Measurements from ENCODE around the gene DLG2. TPM values are rescaled to one million over a fixed set of nuclear protein-coding genes. Genes with fewer than 3 reads are reported as not detected.

DLG2 gene
- total and polyA plus RNA-seq, 9 of the 15 experiments (the other 6 are each of a cell fraction or from before 2014, with no cell fraction given), result 0.52 to 1.6 (median 0.95) TPM

GRCh38 chr11:83744620-83745192 lies 1882.4 kb downstream of the DLG2 start:
- in situ Hi-C loops (cut with MboI) (no loop called here), intact Hi-C loops (cut with micrococcal nuclease) (no loop called here)
- no peaks in the 10 kb centered on the region for H3K4me1 ChIP-seq (replicated peaks in 1 of 2; ENCODE audit: control insufficient read depth in 2 of 2, insufficient read depth in 2 of 2, low read length in 2 of 2)
- under 1% methylated on average over 6 of the region's 6 CpGs for WGBS (ENCODE audit: insufficient coverage, low coverage, missing lambda C conversion rate)
- no peak overlapping the region for H3K4me3 ChIP-seq
- H3K27ac ChIP-seq (ENCODE audit: extremely low read depth, low read depth, low read length), result no peak overlapping the region
- ATAC-seq (no peak), DNase-seq (ENCODE audit: extremely low read depth in 1 of 4, low spot score in 3 of 4) (no peak), FAIRE-seq (no peak)
- no peaks in the 10 kb centered on the region for H4K20me1 ChIP-seq (replicated peaks; ENCODE audit: control insufficient read depth, insufficient read depth, low read length)
- H3K4me2 ChIP-seq (ENCODE audit: insufficient read depth, low read length), result no peak overlapping the region
- TF ChIP-seq RBBP5 (IDR thresholded peaks at IDR 0.05; ENCODE audit: borderline replicate concordance, insufficient read depth, low read length, poor library complexity, severe bottlenecking), result no peak
- TF ChIP-seq THRAP3 (IDR thresholded peaks at IDR 0.05; ENCODE audit: borderline replicate concordance), result no peak
- TF ChIP-seq SNIP1 (IDR thresholded peaks at IDR 0.05; ENCODE audit: low read depth), result no peak
- no peak for TF ChIP-seq HIVEP1 (CRISPR knock-in tag; IDR thresholded peaks at IDR 0.05)
- no peak for TF ChIP-seq SREBF1 (IDR thresholded peaks at IDR 0.05; ENCODE audit: borderline replicate concordance, low read depth, low read length)
- no peak for TF ChIP-seq CAMTA2 (CRISPR knock-in tag; conservative IDR thresholded peaks at IDR 0.05)
- no peak for TF ChIP-seq RAD51 (IDR thresholded peaks at IDR 0.05; ENCODE audit: borderline replicate concordance, low read depth)
- H3K79me2 ChIP-seq (ENCODE audit: control insufficient read depth, insufficient read depth, low read length), result no peaks in the 10 kb centered on the region
- BruUV-seq (replicated peaks), result no TSS peak
- no peaks in the 10 kb centered on the region for H3K27me3 ChIP-seq (ENCODE audit: control insufficient read depth in 2 of 2, insufficient read depth in 2 of 2, low read length in 2 of 2)
- no peaks in the 10 kb centered on the region for H3K36me3 ChIP-seq (ENCODE audit: control insufficient read depth, insufficient read depth, low read length)
- ChIA-PET CTCF (ENCODE audit: low intra/inter-chr PET ratio) (no interaction called here), POLR2A (no interaction called here)
- H3K9me3 ChIP-seq (replicated peaks; ENCODE audit: control insufficient read depth, insufficient read depth, low read depth, low read length), result no peaks in the 10 kb centered on the region
- no peaks in the 10 kb centered on the region for H3K9me1 ChIP-seq (ENCODE audit: control insufficient read depth, insufficient read depth, low read length)
- H2AFZ ChIP-seq (ENCODE audit: low read depth, low read length), result no peak overlapping the region
- no peak overlapping the region for H3K9ac ChIP-seq (ENCODE audit: insufficient read depth in 1 of 2, low read depth in 2 of 2, low read length in 2 of 2)

- Histone ChIP-seq H3K27ac (ENCODE audit: extremely low read depth, low read depth, low read length) (no peak overlapping the region), H3K4me1 (replicated peaks in 1 of 2; ENCODE audit: control insufficient read depth in 2 of 2, insufficient read depth in 2 of 2, low read length in 2 of 2) (no peaks in the 10 kb centered on the region), H3K36me3 (ENCODE audit: control insufficient read depth, insufficient read depth, low read length) (no peaks in the 10 kb centered on the region), H3K4me2 (ENCODE audit: insufficient read depth, low read length) (no peak overlapping the region), H2AFZ (ENCODE audit: low read depth, low read length) (no peak overlapping the region), H3K4me3 (no peak overlapping the region), H3K9me1 (ENCODE audit: control insufficient read depth, insufficient read depth, low read length) (no peaks in the 10 kb centered on the region), H3K9me3 (replicated peaks; ENCODE audit: control insufficient read depth, insufficient read depth, low read depth, low read length) (no peaks in the 10 kb centered on the region), H4K20me1 (replicated peaks; ENCODE audit: control insufficient read depth, insufficient read depth, low read length) (no peaks in the 10 kb centered on the region), H3K9ac (ENCODE audit: insufficient read depth in 1 of 2, low read depth in 2 of 2, low read length in 2 of 2) (no peak overlapping the region), H3K27me3 (ENCODE audit: control insufficient read depth in 2 of 2, insufficient read depth in 2 of 2, low read length in 2 of 2) (no peaks in the 10 kb centered on the region), H3K79me2 (ENCODE audit: control insufficient read depth, insufficient read depth, low read length) (no peaks in the 10 kb centered on the region)
- DNase-seq (ENCODE audit: extremely low read depth in 1 of 4, low spot score in 3 of 4), result no peak
- TF ChIP-seq RBM25 (IDR thresholded peaks at IDR 0.05; ENCODE audit: low read depth, low read length, severe bottlenecking) (no peak), SREBF1 (IDR thresholded peaks at IDR 0.05; ENCODE audit: borderline replicate concordance, low read depth, low read length) (no peak), ZEB2 (IDR thresholded peaks at IDR 0.05) (no peak), ILF3 (IDR thresholded peaks at IDR 0.05; ENCODE audit: borderline replicate concordance) (no peak), ZNF584 (CRISPR knock-in tag; IDR thresholded peaks at IDR 0.05; ENCODE audit: low read depth) (no peak)
- TF ChIP-seq, protein P1, sequence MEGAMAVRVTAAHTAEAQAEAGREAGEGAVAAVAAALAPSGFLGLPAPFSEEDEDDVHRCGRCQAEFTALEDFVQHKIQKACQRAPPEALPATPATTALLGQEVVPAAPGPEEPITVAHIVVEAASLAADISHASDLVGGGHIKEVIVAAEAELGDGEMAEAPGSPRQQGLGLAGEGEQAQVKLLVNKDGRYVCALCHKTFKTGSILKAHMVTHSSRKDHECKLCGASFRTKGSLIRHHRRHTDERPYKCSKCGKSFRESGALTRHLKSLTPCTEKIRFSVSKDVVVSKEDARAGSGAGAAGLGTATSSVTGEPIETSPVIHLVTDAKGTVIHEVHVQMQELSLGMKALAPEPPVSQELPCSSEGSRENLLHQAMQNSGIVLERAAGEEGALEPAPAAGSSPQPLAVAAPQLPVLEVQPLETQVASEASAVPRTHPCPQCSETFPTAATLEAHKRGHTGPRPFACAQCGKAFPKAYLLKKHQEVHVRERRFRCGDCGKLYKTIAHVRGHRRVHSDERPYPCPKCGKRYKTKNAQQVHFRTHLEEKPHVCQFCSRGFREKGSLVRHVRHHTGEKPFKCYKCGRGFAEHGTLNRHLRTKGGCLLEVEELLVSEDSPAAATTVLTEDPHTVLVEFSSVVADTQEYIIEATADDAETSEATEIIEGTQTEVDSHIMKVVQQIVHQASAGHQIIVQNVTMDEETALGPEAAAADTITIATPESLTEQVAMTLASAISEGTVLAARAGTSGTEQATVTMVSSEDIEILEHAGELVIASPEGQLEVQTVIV (CRISPR knock-in tag; IDR thresholded peaks at IDR 0.05; ENCODE audit: borderline replicate concordance), result no peak
- TF ChIP-seq, protein P2, sequence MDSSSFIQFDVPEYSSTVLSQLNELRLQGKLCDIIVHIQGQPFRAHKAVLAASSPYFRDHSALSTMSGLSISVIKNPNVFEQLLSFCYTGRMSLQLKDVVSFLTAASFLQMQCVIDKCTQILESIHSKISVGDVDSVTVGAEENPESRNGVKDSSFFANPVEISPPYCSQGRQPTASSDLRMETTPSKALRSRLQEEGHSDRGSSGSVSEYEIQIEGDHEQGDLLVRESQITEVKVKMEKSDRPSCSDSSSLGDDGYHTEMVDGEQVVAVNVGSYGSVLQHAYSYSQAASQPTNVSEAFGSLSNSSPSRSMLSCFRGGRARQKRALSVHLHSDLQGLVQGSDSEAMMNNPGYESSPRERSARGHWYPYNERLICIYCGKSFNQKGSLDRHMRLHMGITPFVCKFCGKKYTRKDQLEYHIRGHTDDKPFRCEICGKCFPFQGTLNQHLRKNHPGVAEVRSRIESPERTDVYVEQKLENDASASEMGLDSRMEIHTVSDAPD (CRISPR knock-in tag; IDR thresholded peaks at IDR 0.05), result no peak
- FAIRE-seq, result no peak
- in situ Hi-C loops (cut with MboI), result no loop called here
- CTCF ChIA-PET (ENCODE audit: low intra/inter-chr PET ratio), result no interaction called here
- BruUV-seq (replicated peaks), result no TSS peak
- intact Hi-C loops (cut with micrococcal nuclease), result no loop called here
- ATAC-seq, result no peak
- POLR2A ChIA-PET, result interaction anchor here (0.9 kb wide), 1 partner anchor 16 kb away, joined by 3 read pairs; no protein-coding TSS in a partner anchor
Observed at GRCh38 chr11:83736684-83737083, 1890.5 kb downstream of the DLG2 start.

Measured in K562 (cell line).